Bronchial epithelial cell (primary cell): ENCODE measurements around the gene LRRC70. TPM values are rescaled to one million over a fixed set of nuclear protein-coding genes. Genes with fewer than 3 reads are reported as not detected.
A peak's percentile ranks its signal among the peaks of the same experiment; 100 is the strongest.

Experiments
- DNase-seq: peaks from one replicate; pipeline ENCODE4 v3.0.0-alpha.2; 2010; ENCODE audit warnings: low read depth
- FAIRE-seq: peaks from 2 replicates; lab custom pipeline; 2011; peaks lifted over from hg19 to GRCh38; lab: Jason Lieb, UNC
- H3K27me3 ChIP-seq: 2 replicates; pipeline ENCODE4 v1.5.1; 2011; ENCODE audit warnings: low read length; ENCODE audit not compliant: control insufficient read depth, insufficient read depth
- H3K36me3 ChIP-seq: 2 replicates; pipeline ENCODE4 v1.5.1; 2011; ENCODE audit warnings: low read length; ENCODE audit not compliant: control insufficient read depth, insufficient read depth
- H3K4me3 ChIP-seq: 2 replicates; pipeline ENCODE4 v1.5.1; 2011; ENCODE audit warnings: mild to moderate bottlenecking, low read depth, low read length, control low read depth
- CTCF ChIP-seq: IDR thresholded peaks from 2 replicates; pipeline ENCODE4 v1.5.1; 2011; ENCODE audit warnings: mild to moderate bottlenecking, moderate library complexity, low read length, control low read depth, inconsistent platforms; ENCODE audit not compliant: insufficient read depth, severe bottlenecking
- total RNA-seq: library from RNA; depleted of rRNA; stranded (reverse); fragments of >200 nt; gene quantifications from 2 replicates; pipeline ENCODE4 v1.2.1, GENCODE V29; 2014

LRRC70 gene
- total RNA-seq, 1 donor from 2014 or later: 1.6 TPM

- peak; percentile 28 for FAIRE-seq
- no peak for DNase-seq
- H3K4me3 ChIP-seq: no peak overlapping the region
- no peaks in the 10 kb centered on the region for H3K36me3 ChIP-seq
- TF ChIP-seq CTCF: no peak
- H3K27me3 ChIP-seq: no peaks in the 10 kb centered on the region
Measured at GRCh38 chr5:62608529-62609511, 30.2 kb downstream of the LRRC70 start.

- H3K27me3 ChIP-seq: no peaks in the 10 kb centered on the region
- FAIRE-seq: peak; percentile 79
- no peak overlapping the region for H3K4me3 ChIP-seq
- DNase-seq: no peak
- H3K36me3 ChIP-seq: no peaks in the 10 kb centered on the region
- no peak for TF ChIP-seq CTCF
Measured at GRCh38 chr5:62614355-62614754, 35.7 kb downstream of the LRRC70 start.

DNA sequence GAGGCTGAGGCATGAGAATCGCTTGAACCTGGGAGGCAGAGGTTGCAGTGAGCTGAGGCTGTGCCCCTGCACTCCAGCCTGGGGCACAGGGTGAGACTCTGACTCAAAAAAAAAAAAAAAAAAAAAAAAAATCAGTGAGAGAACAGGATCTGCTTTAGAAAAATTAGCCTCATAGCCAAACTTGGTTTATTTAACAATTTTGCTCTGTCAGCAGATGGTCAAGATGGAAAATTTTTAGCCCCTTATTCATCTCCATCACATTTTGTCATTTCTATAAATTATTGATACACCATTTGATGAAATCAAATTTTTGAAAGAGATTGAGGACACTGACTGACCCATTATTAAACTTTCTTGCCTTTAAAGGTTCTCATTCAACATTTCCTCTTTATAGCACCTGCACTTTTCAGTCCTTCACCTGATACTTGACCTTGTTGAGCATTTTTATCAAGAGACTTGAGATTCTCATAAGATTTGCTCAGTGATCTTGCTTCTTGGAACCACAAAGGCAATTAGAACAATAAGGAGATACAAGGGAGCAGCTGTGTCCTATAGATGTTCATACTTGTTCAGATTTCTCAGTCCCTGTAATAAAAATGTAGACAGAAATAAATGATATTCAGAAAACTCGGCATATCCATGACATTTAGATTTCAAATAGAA is 38.1 kb downstream of the LRRC70 start:
- no peak for FAIRE-seq
- H3K27me3 ChIP-seq: no peaks in the 10 kb centered on the region

DNA sequence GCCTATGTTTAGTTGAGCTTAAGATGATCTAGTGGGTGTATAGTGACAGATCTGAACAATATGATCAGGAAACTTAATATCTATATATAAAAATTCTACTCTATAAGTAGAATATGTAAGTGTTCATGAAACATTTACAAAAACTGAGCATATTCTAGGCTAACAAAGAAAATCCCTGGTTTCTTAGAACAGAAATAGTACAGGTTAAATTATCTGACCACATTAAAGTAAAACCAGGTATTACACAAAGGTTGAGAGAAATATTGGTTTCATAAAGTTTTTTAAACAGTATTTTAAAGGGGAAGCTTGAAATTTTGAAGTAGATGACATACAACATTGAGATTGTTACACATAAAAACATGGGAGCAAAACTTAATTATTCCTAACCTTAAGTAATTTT is 39.3 kb downstream of the LRRC70 start:
- no peaks in the 10 kb centered on the region for H3K36me3 ChIP-seq
- TF ChIP-seq CTCF: no peak
- FAIRE-seq: no peak
- no peak overlapping the region for H3K4me3 ChIP-seq
- no peaks in the 10 kb centered on the region for H3K27me3 ChIP-seq
- DNase-seq: no peak

More for the DNA sequence above, 38.1 kb downstream of the LRRC70 start:
- no peak overlapping the region for H3K4me3 ChIP-seq
- no peak for DNase-seq
- H3K36me3 ChIP-seq: no peaks in the 10 kb centered on the region
- TF ChIP-seq CTCF: no peak

GRCh38 chr5:62620761-62621160 is 42.1 kb downstream of the LRRC70 start:
- Histone ChIP-seq H3K36me3 (no peaks in the 10 kb centered on the region), H3K4me3 (no peak overlapping the region), H3K27me3 (no peaks in the 10 kb centered on the region)
- DNase-seq: no peak
- no peak for FAIRE-seq
- TF ChIP-seq CTCF: no peak
